DOHH2 (cell line): ENCODE measurements around the gene USH1C.

Experiments
- H3F3A ChIP-seq: fragments of 200-600 bp; sonication (generic), shearing (Covaris generic); 2 replicates; pipeline ENCODE4 v1.6.0; 2016; ENCODE audit warnings: antibody characterized with exemption, mild to moderate bottlenecking; ENCODE audit not compliant: control insufficient read depth, insufficient read depth
- H3K27ac ChIP-seq: fragments of 200-600 bp; sonication (generic); 2 replicates; pipeline ENCODE4 v1.5.1; 2014; ENCODE audit warnings: low read depth, mild to moderate bottlenecking, low read length, moderate library complexity
- H3K27me3 ChIP-seq: fragments of 200-600 bp; sonication (generic); 2 replicates; pipeline ENCODE4 v1.6.1; 2014; ENCODE audit warnings: mild to moderate bottlenecking, low read length, mixed read lengths; ENCODE audit not compliant: control insufficient read depth
- H3K36me3 ChIP-seq: fragments of 200-600 bp; sonication (generic); 2 replicates; pipeline ENCODE4 v1.6.1; 2014; ENCODE audit warnings: mild to moderate bottlenecking, low read length, moderate library complexity, mixed read lengths; ENCODE audit not compliant: control insufficient read depth
- H3K4me1 ChIP-seq: fragments of 200-600 bp; sonication (generic); 2 replicates; pipeline ENCODE4 v1.6.1; 2014; ENCODE audit warnings: mild to moderate bottlenecking, low read length, mixed read lengths; ENCODE audit not compliant: control insufficient read depth
- H3K4me2 ChIP-seq: fragments of 200-600 bp; sonication (generic); 2 replicates; pipeline ENCODE4 v1.6.0; 2014; ENCODE audit warnings: mild to moderate bottlenecking, low read length, moderate library complexity
- H3K4me3 ChIP-seq: fragments of 200-600 bp; sonication (generic); 2 replicates; pipeline ENCODE4 v1.5.1; 2014; ENCODE audit warnings: mild to moderate bottlenecking, low read length, mixed read lengths
- H3K79me2 ChIP-seq: fragments of 200-600 bp; sonication (generic); 2 replicates; pipeline ENCODE4 v1.6.1; 2014; ENCODE audit warnings: mild to moderate bottlenecking, low read length, mixed read lengths; ENCODE audit not compliant: control insufficient read depth
- H3K9me2 ChIP-seq: fragments of 200-600 bp; sonication (generic); replicated peaks from 2 replicates; pipeline ENCODE4 v1.6.1; 2014; ENCODE audit warnings: mild to moderate bottlenecking, low read length, mixed read lengths; ENCODE audit not compliant: control insufficient read depth
- H3K9me3 ChIP-seq: fragments of 200-600 bp; sonication (generic); 2 replicates; pipeline ENCODE4 v1.6.1; 2014; ENCODE audit warnings: antibody characterized with exemption, low read length, mixed read lengths; ENCODE audit not compliant: control insufficient read depth, insufficient read depth
- H4K20me1 ChIP-seq: fragments of 200-600 bp; sonication (generic); 2 replicates; pipeline ENCODE4 v1.6.0; 2014; ENCODE audit warnings: low read depth, mild to moderate bottlenecking, antibody characterized with exemption, low read length, moderate library complexity; ENCODE audit not compliant: control insufficient read depth, insufficient read depth
- CTCF ChIP-seq: fragments of 200-600 bp; sonication (generic); IDR thresholded peaks from one replicate; pipeline ENCODE4 v1.5.1; 2014; ENCODE audit warnings: antibody characterized with exemption, mild to moderate bottlenecking, low read depth, low read length; ENCODE audit not compliant: poor library complexity, severe bottlenecking
- EZH2phosphoT487 ChIP-seq: fragments of 200-600 bp; sonication (generic); IDR thresholded peaks from 2 replicates; pipeline ENCODE4 v1.6.1; 2017; ENCODE audit warnings: borderline replicate concordance, mild to moderate bottlenecking, antibody characterized with exemption, low read length, moderate library complexity, mixed read lengths

The USH1C gene

GRCh38 chr11:17541330-17541885, 2.8 kb downstream of the USH1C start:
- Histone ChIP-seq H3K27me3 (peaks cover 4% of the 10 kb centered on the region), H4K20me1 (no peaks in the 10 kb centered on the region)

GRCh38 chr11:17540807-17541206, 3.4 kb downstream of the USH1C start:
- Histone ChIP-seq H3K9me2 (no peaks in the 10 kb centered on the region), H3F3A (no peaks in the 10 kb centered on the region), H3K4me1 (no peaks in the 10 kb centered on the region), H3K36me3 (no peaks in the 10 kb centered on the region), H3K9me3 (no peaks in the 10 kb centered on the region), H3K4me2 (no peak overlapping the region), H3K27me3 (peaks cover 9% of the 10 kb centered on the region), H4K20me1 (no peaks in the 10 kb centered on the region), H3K27ac (no peak overlapping the region), H3K4me3 (no peak overlapping the region), H3K79me2 (no peaks in the 10 kb centered on the region)
- TF ChIP-seq EZH2phosphoT487, result no peak
- TF ChIP-seq CTCF, result no peak

More at GRCh38 chr11:17541330-17541885, 2.8 kb downstream of the USH1C start:
- Histone ChIP-seq H3K36me3 (no peaks in the 10 kb centered on the region), H3K27ac (no peak overlapping the region), H3K9me2 (no peaks in the 10 kb centered on the region), H3K9me3 (no peaks in the 10 kb centered on the region), H3K79me2 (no peaks in the 10 kb centered on the region), H3K4me2 (no peak overlapping the region), H3F3A (no peaks in the 10 kb centered on the region), H3K4me1 (no peaks in the 10 kb centered on the region), H3K4me3 (no peak overlapping the region)
- TF ChIP-seq EZH2phosphoT487 (no peak), CTCF (no peak)

- Histone ChIP-seq H3K27me3 (peaks cover 9% of the 10 kb centered on the region), H3K9me3 (no peaks in the 10 kb centered on the region), H3K4me1 (no peaks in the 10 kb centered on the region)
Observed at GRCh38 chr11:17538731-17539130, 5.5 kb downstream of the USH1C start.

More at GRCh38 chr11:17538731-17539130, 5.5 kb downstream of the USH1C start:
- Histone ChIP-seq H3K9me2 (no peaks in the 10 kb centered on the region), H4K20me1 (no peaks in the 10 kb centered on the region), H3K79me2 (no peaks in the 10 kb centered on the region), H3F3A (no peaks in the 10 kb centered on the region), H3K36me3 (no peaks in the 10 kb centered on the region), H3K4me2 (no peak overlapping the region), H3K4me3 (no peak overlapping the region), H3K27ac (no peak overlapping the region)
- TF ChIP-seq EZH2phosphoT487 (no peak), CTCF (no peak)
